CD14-positive monocyte (primary cell): ENCODE data around the gene POPDC2. TPM values are rescaled to one million over a fixed set of nuclear protein-coding genes. Genes with fewer than 3 reads are reported as not detected.

Experiments used
- DNase-seq, 3 donors: peaks; one replicate each; pipeline ENCODE4 v3.0.0-alpha.2; 2011 to 2022
- H2AFZ ChIP-seq: 2 replicates; pipeline ENCODE4 v1.6.0; 2012; ENCODE audit warnings: mild to moderate bottlenecking, low read depth, low read length, inconsistent platforms; ENCODE audit not compliant: insufficient read depth, poor library complexity, severe bottlenecking
- H3K27ac ChIP-seq, 2 donors: 1 replicate in 1 of 2; 2 replicates in 1 of 2; pipeline ENCODE4 v1.5.1; 2012 to 2013; ENCODE audit warnings: low read length in 2 of 2, control low read depth in 1 of 2, inconsistent platforms in 1 of 2, low read depth in 1 of 2, mild to moderate bottlenecking in 1 of 2
- H3K27me3 ChIP-seq, 2 donors: one replicate each; pipeline versions ENCODE4 v1.6.0 to v1.6.1; 2011 to 2013; ENCODE audit warnings: low read length in 2 of 2; ENCODE audit not compliant: control insufficient read depth in 2 of 2, insufficient read depth in 2 of 2
- H3K36me3 ChIP-seq, 2 donors: replicated peaks in 1 of 2; 1 replicate in 1 of 2; 2 replicates in 1 of 2; pipeline versions ENCODE4 v1.5.1 to v1.6.1; 2012 to 2013; ENCODE audit warnings: low read length in 2 of 2, control low read depth in 1 of 2, inconsistent platforms in 1 of 2, mild to moderate bottlenecking in 1 of 2; ENCODE audit not compliant: insufficient read depth in 2 of 2, control insufficient read depth in 1 of 2
- H3K4me1 ChIP-seq, 2 donors: 1 replicate in 1 of 2; 2 replicates in 1 of 2; pipeline versions ENCODE4 v1.5.1 to v1.6.1; 2012 to 2013; ENCODE audit warnings: low read length in 2 of 2, control low read depth in 1 of 2, inconsistent platforms in 1 of 2, mild to moderate bottlenecking in 1 of 2, moderate library complexity in 1 of 2; ENCODE audit not compliant: insufficient read depth in 2 of 2, control insufficient read depth in 1 of 2
- H3K4me2 ChIP-seq: replicated peaks from 2 replicates; pipeline ENCODE3; 2012; ENCODE audit warnings: low read length, moderate library complexity, mild to moderate bottlenecking; ENCODE audit not compliant: poor library complexity, severe bottlenecking; ENCODE audit errors: extremely low read depth
- H3K4me3 ChIP-seq, 3 experiments: fragments of 200-600 bp in 1 of 3; sonication (generic) in 1 of 3; replicated peaks in 1 of 3; 1 replicate in 2 of 3; 2 replicates in 1 of 3; pipeline ENCODE4 v1.5.1; 2011 to 2013; ENCODE audit warnings: low read length in 3 of 3, mild to moderate bottlenecking in 3 of 3, control low read depth in 2 of 3, low read depth in 2 of 3, inconsistent platforms in 1 of 3, moderate library complexity in 1 of 3
- H3K79me2 ChIP-seq: 2 replicates; pipeline ENCODE4 v1.6.0; 2012; ENCODE audit warnings: mild to moderate bottlenecking, control low read depth, inconsistent platforms, low read length, moderate library complexity; ENCODE audit not compliant: insufficient read depth
- H3K9ac ChIP-seq: 2 replicates; pipeline ENCODE4 v1.6.0; 2017; ENCODE audit warnings: low read length, mild to moderate bottlenecking; ENCODE audit not compliant: insufficient read depth, poor library complexity, severe bottlenecking
- H3K9me3 ChIP-seq, 2 donors: replicated peaks in 1 of 2; 1 replicate in 1 of 2; 2 replicates in 1 of 2; pipeline versions ENCODE4 v1.5.1 to v1.6.1; 2012 to 2013; ENCODE audit warnings: low read length in 2 of 2, control low read depth in 1 of 2; ENCODE audit not compliant: control insufficient read depth in 1 of 2, insufficient read depth in 1 of 2
- H4K20me1 ChIP-seq: 2 replicates; pipeline ENCODE4 v1.6.0; 2012; ENCODE audit warnings: mild to moderate bottlenecking, low read length, control low read depth, moderate library complexity; ENCODE audit not compliant: insufficient read depth
- H3K27ac Mint-ChIP-seq, 7 donors: one replicate each; pipeline ENCODE4 v1.8.0; 2020; ENCODE audit warnings: mild to moderate bottlenecking in 7 of 7, mixed read lengths in 7 of 7, moderate library complexity in 6 of 7, inconsistent platforms in 2 of 7
- H3K27me3 Mint-ChIP-seq, 3 donors: one replicate each; pipeline ENCODE4 v1.8.0; 2021 to 2022; ENCODE audit warnings: low read depth in 3 of 3, mild to moderate bottlenecking in 3 of 3, mixed read lengths in 3 of 3, moderate library complexity in 3 of 3, inconsistent platforms in 1 of 3
- H3K36me3 Mint-ChIP-seq, 2 donors: one replicate each; pipeline ENCODE4 v1.8.0; 2020; ENCODE audit warnings: mixed read lengths in 2 of 2, inconsistent platforms in 1 of 2, mild to moderate bottlenecking in 1 of 2
- H3K4me1 Mint-ChIP-seq: one replicate; pipeline ENCODE4 v1.8.0; 2020; ENCODE audit warnings: mild to moderate bottlenecking, mixed read lengths
- H3K4me3 Mint-ChIP-seq, 2 donors: one replicate each; pipeline ENCODE4 v1.8.0; 2020; ENCODE audit warnings: mild to moderate bottlenecking in 2 of 2, mixed read lengths in 2 of 2, moderate library complexity in 1 of 2
- H3K9me3 Mint-ChIP-seq, 7 donors: one replicate each; pipeline ENCODE4 v1.8.0; 2020 to 2022; ENCODE audit warnings: mixed read lengths in 7 of 7, mild to moderate bottlenecking in 6 of 7, moderate library complexity in 6 of 7, inconsistent platforms in 2 of 7
- CTCF ChIP-seq: fragments of 200-600 bp; IDR thresholded peaks from one replicate; pipeline ENCODE4 v1.8.0; 2022; ENCODE audit warnings: antibody characterized with exemption, mild to moderate bottlenecking
- WGBS: methylation state at CpG from one replicate; pipeline ENCODE4 v1.1.5; 2013; ENCODE audit warnings: missing lambda C conversion rate; ENCODE audit not compliant: insufficient coverage; 5-methylcytosine and 5-hydroxymethylcytosine counted together
- intact Hi-C, 2 donors: fragments of 100-400 bp; cut with micrococcal nuclease; formaldehyde crosslinking; loops; one replicate each; pipeline versions ENCODE4 v1.15.0 to v1.15.1; 2023
- polyA plus RNA-seq, 3 donors: library from polyadenylated mRNA; depleted of rRNA in 1 of 3; unstranded in 2 of 3; stranded (reverse) in 1 of 3; fragments of 300-500 nt in 2 of 3; fragments of >200 nt in 1 of 3; fragmentation: Illumina TruSeq in 2 of 3; gene quantifications; 1 replicate in 2 of 3; 2 replicates in 1 of 3; pipeline ENCODE4 v1.2.3, GENCODE V29; 2012 to 2021

The POPDC2 gene
- polyA plus RNA-seq, 3 donors = 0.58 to 6.7 (median 0.63) TPM

GRCh38 chr3:119636249-119636648 is 24.1 kb downstream of the POPDC2 start:
- Histone ChIP-seq H3K4me2 (no peak overlapping the region), H3K4me1 (peaks cover 51 to 54% of the 10 kb centered on the region in 2 donors), H3K27me3 (no peaks in the 10 kb centered on the region), H3K36me3 (no peaks in the 10 kb centered on the region), H2AFZ (no peak overlapping the region), H3K9me3 (no peaks in the 10 kb centered on the region), H3K4me3 (no peak overlapping the region), H3K79me2 (no peaks in the 10 kb centered on the region), H3K27ac (peak overlapping the region in 1 of 2 donors; percentile 98), H3K9ac (no peak overlapping the region), H4K20me1 (no peaks in the 10 kb centered on the region)
- intact Hi-C loops = loop anchor here in 1 of 2 donors (5.0 kb wide), 1 partner anchor 41 kb away; the partner anchor contains the start of gene COX17
- WGBS = no CpG with 5 or more reads among the region's 1 CpG
- Mint-ChIP-seq H3K27ac (peak overlapping the region in 6 of 7 donors; percentile 25 to 100 (median 100)), H3K4me1 (peaks cover 56% of the 10 kb centered on the region), H3K27me3 (peaks cover 0 to 10% (median 0%) of the 10 kb centered on the region in 3 donors), H3K4me3 (no peak overlapping the region), H3K36me3 (peaks cover 3 to 7% of the 10 kb centered on the region in 2 donors), H3K9me3 (no peaks in the 10 kb centered on the region)
- no peak for TF ChIP-seq CTCF
- peak in 2 of 3 donors; percentile 28 to 53 for DNase-seq

- no peak overlapping the region for H2AFZ ChIP-seq
These were observed 24.7 kb downstream of the POPDC2 start for GRCh38 chr3:119635719-119636118.

More at GRCh38 chr3:119635719-119636118, 24.7 kb downstream of the POPDC2 start:
- H3K27me3 Mint-ChIP-seq = peaks cover 0 to 10% (median 0%) of the 10 kb centered on the region in 3 donors
- Histone ChIP-seq H4K20me1 (no peaks in the 10 kb centered on the region), H3K79me2 (no peaks in the 10 kb centered on the region), H3K9ac (no peak overlapping the region), H3K4me2 (no peak overlapping the region), H3K27me3 (no peaks in the 10 kb centered on the region), H3K27ac (no peak overlapping the region), H3K4me3 (no peak overlapping the region), H3K36me3 (no peaks in the 10 kb centered on the region), H3K4me1 (peaks cover 57 to 60% of the 10 kb centered on the region in 2 donors), H3K9me3 (no peaks in the 10 kb centered on the region)
- H3K36me3 Mint-ChIP-seq = peaks cover 3 to 8% of the 10 kb centered on the region in 2 donors
- no peaks in the 10 kb centered on the region for H3K9me3 Mint-ChIP-seq
- no peak overlapping the region for H3K4me3 Mint-ChIP-seq
- no peak for TF ChIP-seq CTCF
- WGBS = 99% methylated on average over 4 of the region's 10 CpGs
- H3K4me1 Mint-ChIP-seq = peaks cover 61% of the 10 kb centered on the region
- H3K27ac Mint-ChIP-seq = peak overlapping the region in 4 of 7 donors; percentile 4 to 100 (median 76)
- DNase-seq = no peak
- intact Hi-C loops = loop anchor here in 1 of 2 donors (5.0 kb wide), 1 partner anchor 42 kb away; the partner anchor contains the start of gene COX17
